IMR-90 (cell line): ENCODE results near the gene PYROXD2. TPM values are rescaled to one million over a fixed set of nuclear protein-coding genes. Genes with fewer than 3 reads are reported as not detected.

Experiments
- ATAC-seq: fragments of 200-7000 bp; cut with Tn5 transposase; 2 replicates; pipeline ENCODE4 v1.9.1; 2020; ENCODE audit warnings: low read depth, mild to moderate bottlenecking, moderate library complexity
- BruUV-seq: library from RNA; stranded (reverse); fragments of 400-500 nt; replicated peaks from 2 replicates; lab custom pipeline; 2021; lab: Mats Ljungman, UMichigan
- CTCF ChIA-PET: fragments of 300-600 bp; formaldehyde crosslinking; extraction: SDS; loops from one replicate; lab custom pipeline; 2021; ENCODE audit warnings: antibody characterized with exemption; lab: Yijun Ruan, JAX
- POLR2A ChIA-PET: fragments of 300-600 bp; sonication (Branson Sonifier 250); formaldehyde crosslinking; loops from one replicate; lab custom pipeline; 2022; ENCODE audit warnings: antibody characterized with exemption; ENCODE audit not compliant: unreplicated experiment; lab: Charles Lee
- DNase-seq: peaks from one replicate; pipeline ENCODE4 v3.0.0; 2013
- H2AFZ ChIP-seq: replicated peaks from 2 replicates; pipeline ENCODE3; 2013; ENCODE audit warnings: low read length, mild to moderate bottlenecking; ENCODE audit not compliant: poor library complexity
- H2AK5ac ChIP-seq: 2 replicates; pipeline ENCODE4 v1.6.1; 2013; ENCODE audit warnings: low read depth, low read length, inconsistent platforms
- H2AK9ac ChIP-seq: replicated peaks from 2 replicates; pipeline ENCODE3; 2013; ENCODE audit warnings: mild to moderate bottlenecking, low read depth, low read length, moderate library complexity; ENCODE audit not compliant: poor library complexity
- H2BK120ac ChIP-seq: 2 replicates; pipeline ENCODE4 v1.6.1; 2013; ENCODE audit warnings: low read depth, low read length, inconsistent platforms
- H2BK15ac ChIP-seq: 3 replicates; pipeline ENCODE4 v1.6.1; 2013; ENCODE audit warnings: low read depth, low read length, inconsistent platforms
- H2BK20ac ChIP-seq: 2 replicates; pipeline ENCODE4 v1.6.1; 2013; ENCODE audit warnings: low read depth, mild to moderate bottlenecking, inconsistent platforms, low read length, moderate library complexity
- H2BK5ac ChIP-seq: 2 replicates; pipeline ENCODE4 v1.6.1; 2013; ENCODE audit warnings: mild to moderate bottlenecking, low read depth, low read length, inconsistent platforms; ENCODE audit not compliant: poor library complexity, severe bottlenecking
- H3K14ac ChIP-seq: replicated peaks from 2 replicates; pipeline ENCODE4 v1.6.1; 2013; ENCODE audit warnings: low read depth, low read length, inconsistent platforms
- H3K18ac ChIP-seq: 2 replicates; pipeline ENCODE4 v1.6.1; 2013; ENCODE audit warnings: low read depth, low read length, control low read depth
- H3K23ac ChIP-seq: 2 replicates; pipeline ENCODE4 v1.6.1; 2013; ENCODE audit warnings: low read depth, low read length, inconsistent platforms
- H3K27ac ChIP-seq: 2 replicates; pipeline ENCODE4 v1.5.1; 2013; ENCODE audit warnings: mild to moderate bottlenecking, control low read depth, low read length; ENCODE audit not compliant: insufficient read depth
- H3K27me3 ChIP-seq: 2 replicates; pipeline ENCODE4 v1.6.1; 2013; ENCODE audit warnings: low read length; ENCODE audit not compliant: control insufficient read depth, insufficient read depth
- H3K36me3 ChIP-seq: 2 replicates; pipeline ENCODE4 v1.6.1; 2013; ENCODE audit warnings: low read length, mixed read lengths; ENCODE audit not compliant: control insufficient read depth, insufficient read depth
- H3K4ac ChIP-seq: 2 replicates; pipeline ENCODE4 v1.6.1; 2013; ENCODE audit warnings: low read depth, low read length, inconsistent platforms
- H3K4me1 ChIP-seq: 2 replicates; pipeline ENCODE4 v1.6.1; 2013; ENCODE audit warnings: low read length, mixed read lengths; ENCODE audit not compliant: control insufficient read depth, insufficient read depth
- H3K4me2 ChIP-seq: 2 replicates; pipeline ENCODE4 v1.6.1; 2013; ENCODE audit warnings: low read depth, mild to moderate bottlenecking, control low read depth, low read length, moderate library complexity
- H3K4me3 ChIP-seq: 2 replicates; pipeline ENCODE4 v1.5.1; 2013; ENCODE audit warnings: low read depth, mild to moderate bottlenecking, control low read depth, low read length, moderate library complexity; ENCODE audit not compliant: insufficient read depth
- H3K56ac ChIP-seq: 2 replicates; pipeline ENCODE4 v1.6.1; 2013; ENCODE audit warnings: low read length, inconsistent platforms; ENCODE audit not compliant: insufficient read depth; ENCODE audit errors: extremely low read depth
- H3K79me1 ChIP-seq, 2 experiments: 2 replicates each; pipeline ENCODE4 v1.6.1; 2013; ENCODE audit warnings: low read length in 2 of 2, inconsistent platforms in 1 of 2, low read depth in 1 of 2
- H3K9ac ChIP-seq: 2 replicates; pipeline ENCODE4 v1.6.1; 2013; ENCODE audit warnings: low read depth, low read length, control low read depth
- H3K9me1 ChIP-seq: 2 replicates; pipeline ENCODE4 v1.6.1; 2013; ENCODE audit warnings: low read length, inconsistent platforms; ENCODE audit not compliant: insufficient read depth
- H3K9me3 ChIP-seq: 2 replicates; pipeline ENCODE4 v1.6.1; 2013; ENCODE audit warnings: low read length; ENCODE audit not compliant: control insufficient read depth, insufficient read depth
- H4K20me1 ChIP-seq: 2 replicates; pipeline ENCODE4 v1.6.1; 2013; ENCODE audit warnings: low read length, inconsistent platforms; ENCODE audit not compliant: insufficient read depth
- H4K5ac ChIP-seq: 2 replicates; pipeline ENCODE4 v1.6.1; 2013; ENCODE audit warnings: mild to moderate bottlenecking, low read depth, low read length, control low read depth
- H4K8ac ChIP-seq, 2 experiments: 2 replicates each; pipeline ENCODE4 v1.6.1; 2013; ENCODE audit warnings: low read depth in 2 of 2, low read length in 2 of 2, control low read depth in 1 of 2, inconsistent platforms in 1 of 2
- H4K91ac ChIP-seq: 2 replicates; pipeline ENCODE4 v1.6.1; 2013; ENCODE audit warnings: low read depth, low read length, inconsistent platforms; ENCODE audit not compliant: insufficient read depth
- MAZ ChIP-seq: IDR thresholded peaks from 2 replicates; pipeline ENCODE4 v1.6.1; 2012; ENCODE audit warnings: low read depth, mild to moderate bottlenecking, low read length, improper control_type of control experiment, moderate library complexity, borderline replicate concordance
- RAD21 ChIP-seq: IDR thresholded peaks from 2 replicates; pipeline ENCODE4 v1.6.1; 2012; ENCODE audit warnings: low read length, improper control_type of control experiment
- RCOR1 ChIP-seq: IDR thresholded peaks from 2 replicates; pipeline ENCODE4 v1.6.1; 2012; ENCODE audit warnings: mild to moderate bottlenecking, low read length, improper control_type of control experiment; ENCODE audit not compliant: insufficient replicate concordance
- WGBS, 2 experiments: methylation state at CpG; one replicate each; pipeline versions ENCODE4 v1.1.5 to v1.1.7; 2013; ENCODE audit warnings: missing lambda C conversion rate in 2 of 2; ENCODE audit not compliant: insufficient read length in 1 of 2; ENCODE audit errors: extremely low coverage in 2 of 2; 5-methylcytosine and 5-hydroxymethylcytosine counted together
- dilution Hi-C: fragments of 300-500 bp; cut with HindIII; formaldehyde crosslinking; loops from one replicate; pipeline ENCODE4 v1.14.3; 2018; ENCODE audit warnings: low sequenced_read_pairs; ENCODE audit not compliant: unreplicated experiment
- in situ Hi-C: fragments of 300-500 bp; cut with MboI; formaldehyde crosslinking; loops from 3 replicates; pipeline ENCODE4 v1.14.3; 2019; ENCODE audit warnings: low sequenced_read_pairs, inconsistent platforms, mixed read lengths
- intact Hi-C: fragments of 100-400 bp; cut with micrococcal nuclease; formaldehyde crosslinking; loops from 2 replicates; pipeline ENCODE4 v1.10.0; 2022
- polyA plus RNA-seq, 3 experiments: library from polyadenylated mRNA; depleted of rRNA; stranded (reverse); fragments of >200 nt; gene quantifications; 2 replicates each; pipeline ENCODE4 v1.2.3, GENCODE V29; 2012; ENCODE audit warnings: low replicate concordance in 1 of 3
- total RNA-seq: library from RNA; depleted of rRNA; stranded (reverse); fragments of >200 nt; gene quantifications from 2 replicates; pipeline ENCODE4 v1.2.3, GENCODE V29; 2012

PYROXD2 gene
- total and polyA plus RNA-seq, 2 of the 4 experiments (the other 2 are of a cell fraction): 6.5 to 16.3 TPM

DNA sequence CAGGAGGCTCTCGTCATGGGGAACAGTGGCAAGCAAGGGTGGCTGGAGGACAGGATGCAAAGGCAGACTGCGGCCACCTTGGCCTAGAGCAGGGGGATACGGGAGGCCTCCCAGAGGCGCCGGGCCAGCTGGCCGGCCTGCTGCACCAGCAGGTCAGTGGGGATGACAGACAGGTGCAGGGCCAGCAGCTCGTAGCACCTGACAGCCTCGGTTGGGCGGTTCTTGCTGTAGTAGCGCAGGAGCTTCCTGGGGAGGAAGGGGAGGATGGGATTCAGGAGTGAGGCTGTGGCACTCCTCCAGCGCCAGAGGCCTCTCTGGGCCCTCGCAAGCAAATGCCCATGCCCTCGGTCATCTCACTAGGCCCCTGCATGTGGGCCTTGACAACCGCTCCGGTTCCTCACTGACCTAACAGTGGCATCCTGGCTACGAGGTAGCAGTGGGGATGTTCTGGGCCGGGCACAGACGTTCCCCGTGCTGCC lies 2.5 kb upstream of the PYROXD2 start:
- H3K27me3 ChIP-seq: no peaks in the 10 kb centered on the region
- no peak overlapping the region for H3K27ac ChIP-seq
- peaks cover 10 to 17% of the 10 kb centered on the region in 2 experiments; a peak in 3 of 4 replicates for H3K79me1 ChIP-seq
- intact Hi-C loops (loop anchor here (10.0 kb wide), 1 partner anchor 243 kb away; no protein-coding TSS in a partner anchor), dilution Hi-C loops (no loop called here), in situ Hi-C loops (no loop called here)
- H2AK9ac ChIP-seq: no peak overlapping the region
- BruUV-seq: no TSS peak
- H4K91ac ChIP-seq: no peak overlapping the region
- no peak overlapping the region for H3K4ac ChIP-seq
- no peaks in the 10 kb centered on the region for H4K20me1 ChIP-seq
- ChIA-PET CTCF (no interaction called here), POLR2A (no interaction called here)
- H3K9me3 ChIP-seq: no peaks in the 10 kb centered on the region
- H2BK15ac ChIP-seq: no peak overlapping the region
- no peak overlapping the region for H4K8ac ChIP-seq
- H2BK120ac ChIP-seq: no peak overlapping the region
- no peak overlapping the region for H3K23ac ChIP-seq
- peaks cover 33% of the 10 kb centered on the region for H3K36me3 ChIP-seq
- 93% methylated on average over 8 of the region's 19 CpGs; no CpG with 5 or more reads in 1 of the 2 experiments for WGBS, 2 experiments
- no peak overlapping the region for H3K14ac ChIP-seq
- peaks cover 12% of the 10 kb centered on the region for H3K4me1 ChIP-seq
- no peak overlapping the region for H3K4me3 ChIP-seq
- H3K18ac ChIP-seq: no peak overlapping the region
- DNase-seq (no peak), ATAC-seq (no peak)
- H3K9me1 ChIP-seq: peaks cover 12% of the 10 kb centered on the region
- no peak overlapping the region for H2AK5ac ChIP-seq
- H2AFZ ChIP-seq: no peak overlapping the region
- H3K9ac ChIP-seq: no peak overlapping the region
- no peak for TF ChIP-seq RAD21
- no peak for TF ChIP-seq RCOR1
- TF ChIP-seq MAZ: no peak
- no peak overlapping the region for H3K4me2 ChIP-seq
- no peak overlapping the region for H4K5ac ChIP-seq
- H2BK20ac ChIP-seq: no peak overlapping the region
- no peak overlapping the region for H3K56ac ChIP-seq
- H2BK5ac ChIP-seq: no peak overlapping the region
